DND-41 (cell line): ENCODE results near the gene GPC3.

Experiments
- EZH2 ChIP-seq: IDR thresholded peaks from 3 replicates; pipeline ENCODE4 v1.6.1; 2012; ENCODE audit warnings: borderline replicate concordance, low read depth, mild to moderate bottlenecking, moderate library complexity, low read length, inconsistent platforms; ENCODE audit not compliant: severe bottlenecking
- TF ChIP-seq, protein P1 (sequence below): IDR thresholded peaks from 2 replicates; pipeline ENCODE4 v1.5.1; 2012; ENCODE audit warnings: borderline replicate concordance, low read length, moderate library complexity, mild to moderate bottlenecking; ENCODE audit not compliant: poor library complexity, severe bottlenecking; ENCODE audit errors: extremely low read depth

DNA sequence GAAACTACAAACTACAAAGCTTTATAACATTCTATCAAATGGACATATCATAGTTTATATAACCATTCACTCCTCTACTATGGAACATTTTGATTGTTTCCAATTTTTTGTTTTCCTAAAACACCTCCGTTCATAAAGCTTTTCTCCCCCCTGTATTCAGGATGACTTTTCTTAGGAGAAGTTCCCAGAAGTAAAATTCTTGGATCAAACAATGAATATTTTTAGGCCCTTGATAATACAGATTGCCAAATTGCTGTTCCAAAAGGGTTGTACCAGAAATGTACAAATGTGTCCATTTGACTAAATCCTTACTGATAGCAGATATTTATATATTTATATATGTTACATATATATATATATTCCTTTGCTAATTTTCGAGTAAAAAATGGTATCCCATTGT, 77.8 kb downstream of the GPC3 start:
- TF ChIP-seq, protein P1, sequence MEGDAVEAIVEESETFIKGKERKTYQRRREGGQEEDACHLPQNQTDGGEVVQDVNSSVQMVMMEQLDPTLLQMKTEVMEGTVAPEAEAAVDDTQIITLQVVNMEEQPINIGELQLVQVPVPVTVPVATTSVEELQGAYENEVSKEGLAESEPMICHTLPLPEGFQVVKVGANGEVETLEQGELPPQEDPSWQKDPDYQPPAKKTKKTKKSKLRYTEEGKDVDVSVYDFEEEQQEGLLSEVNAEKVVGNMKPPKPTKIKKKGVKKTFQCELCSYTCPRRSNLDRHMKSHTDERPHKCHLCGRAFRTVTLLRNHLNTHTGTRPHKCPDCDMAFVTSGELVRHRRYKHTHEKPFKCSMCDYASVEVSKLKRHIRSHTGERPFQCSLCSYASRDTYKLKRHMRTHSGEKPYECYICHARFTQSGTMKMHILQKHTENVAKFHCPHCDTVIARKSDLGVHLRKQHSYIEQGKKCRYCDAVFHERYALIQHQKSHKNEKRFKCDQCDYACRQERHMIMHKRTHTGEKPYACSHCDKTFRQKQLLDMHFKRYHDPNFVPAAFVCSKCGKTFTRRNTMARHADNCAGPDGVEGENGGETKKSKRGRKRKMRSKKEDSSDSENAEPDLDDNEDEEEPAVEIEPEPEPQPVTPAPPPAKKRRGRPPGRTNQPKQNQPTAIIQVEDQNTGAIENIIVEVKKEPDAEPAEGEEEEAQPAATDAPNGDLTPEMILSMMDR, result no peak
- no peak for TF ChIP-seq EZH2
